ENCODE measurements around the gene ARMC9. TPM values are rescaled to one million over a fixed set of nuclear protein-coding genes. Genes with fewer than 3 reads are reported as not detected.

Gene ARMC9
- total and polyA plus RNA-seq, 2 donors (not counting 3 experiments of a cell fraction or from before 2014, with no cell fraction given): 16.4 to 24.2 TPM

DNA sequence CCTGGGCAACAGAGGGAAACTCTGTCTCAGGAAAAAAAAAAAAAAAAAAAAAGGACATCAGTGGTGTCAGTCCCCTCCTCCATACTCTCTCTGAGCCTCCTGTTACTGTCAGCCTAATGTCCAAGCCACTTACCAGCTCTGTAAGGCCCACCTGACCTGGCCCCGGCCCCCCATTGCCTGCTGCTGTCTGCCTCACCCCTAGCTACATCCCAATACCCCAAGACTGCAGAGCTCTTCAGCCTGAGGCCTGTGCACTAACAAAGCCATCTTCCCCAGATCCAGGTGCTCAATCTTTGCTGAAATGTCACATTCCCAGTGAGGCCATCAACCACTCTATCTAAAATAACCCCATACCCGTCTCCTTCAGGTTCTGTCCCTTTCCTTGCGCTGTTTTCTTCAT, 5.7 kb downstream of the ARMC9 start:
- Histone ChIP-seq H3K36me3 (ENCODE audit: control insufficient read depth in 2 of 2, extremely low read depth in 1 of 2, insufficient read depth in 2 of 2, low read length in 2 of 2) (peaks cover 0 to 3% of the 10 kb centered on the region in 2 experiments), H3K9me1 (replicated peaks; ENCODE audit: control insufficient read depth, extremely low read depth, insufficient read depth, low read length) (no peaks in the 10 kb centered on the region), H2AFZ (ENCODE audit: low read depth, low read length) (no peak overlapping the region), H3K27ac (ENCODE audit: insufficient read depth, low read depth, low read length) (no peak overlapping the region), H3K4me1 (ENCODE audit: control insufficient read depth, extremely low read depth, insufficient read depth, low read length) (peaks cover 3% of the 10 kb centered on the region), H3K9me3 (replicated peaks; ENCODE audit: control insufficient read depth, insufficient read depth, low read length) (no peaks in the 10 kb centered on the region), H3K79me2 (ENCODE audit: control insufficient read depth, insufficient read depth, low read length) (no peaks in the 10 kb centered on the region), H3K9ac (replicated peaks; ENCODE audit: extremely low read depth, insufficient read depth, low read length) (no peak overlapping the region), H3K4me2 (ENCODE audit: insufficient read depth, low read length) (no peak overlapping the region), H3K27me3 (ENCODE audit: control insufficient read depth in 2 of 2, insufficient read depth in 2 of 2, low read length in 2 of 2) (no peaks in the 10 kb centered on the region), H3K4me3 (replicated peaks in 1 of 3; ENCODE audit: insufficient read depth in 1 of 3, low read depth in 1 of 3, low read length in 3 of 3) (no peak overlapping the region), H4K20me1 (replicated peaks; ENCODE audit: control insufficient read depth, extremely low read depth, insufficient read depth, low read length) (no peaks in the 10 kb centered on the region)
- no TSS peak for BruUV-seq (replicated peaks)
- FAIRE-seq: no peak
- DNase-seq (ENCODE audit: low read depth, low spot score): no peak
- dilution Hi-C loops (cut with MboI; ENCODE audit: extremely low pct_ligation_motif_present, low sequenced_read_pairs) (no loop called here), intact Hi-C loops (cut with micrococcal nuclease) (no loop called here)
- TF ChIP-seq GATA2 (IDR thresholded peaks at IDR 0.05; ENCODE audit: insufficient read depth, insufficient read length, low read depth, low read length) (no peak), FOS (IDR thresholded peaks at IDR 0.05; ENCODE audit: borderline replicate concordance, insufficient read depth, low read length) (no peak)
- ChIA-PET POLR2A (interaction anchor here (0.6 kb wide), 1 partner anchor 116 kb away, joined by 5 read pairs; no protein-coding TSS in a partner anchor), CTCF (no interaction called here)

DNA sequence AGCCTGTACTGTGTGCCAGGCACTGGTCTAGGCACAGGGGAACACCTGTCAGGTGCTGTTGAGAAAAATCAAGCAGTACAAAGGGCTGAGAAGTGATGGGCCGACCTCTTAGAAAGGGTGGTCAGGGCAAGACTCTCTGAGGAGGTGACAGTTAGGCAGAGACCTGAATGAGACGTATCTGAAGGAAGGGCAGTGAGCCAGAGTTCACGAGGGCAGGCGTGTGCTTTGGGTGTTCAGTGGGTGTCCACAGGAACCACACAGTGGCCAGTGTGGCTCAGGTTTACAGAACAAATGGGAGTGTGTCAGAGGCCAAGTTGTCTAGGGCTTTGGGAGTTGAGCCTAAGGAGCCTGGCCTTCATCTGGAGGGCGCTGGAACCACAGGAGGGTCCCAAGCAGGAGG, 6.2 kb downstream of the ARMC9 start:
- DNase-seq (ENCODE audit: low read depth, low spot score) (no peak), FAIRE-seq (no peak)
- BruUV-seq (replicated peaks): no TSS peak
- Histone ChIP-seq H3K79me2 (ENCODE audit: control insufficient read depth, insufficient read depth, low read length) (no peaks in the 10 kb centered on the region), H3K36me3 (ENCODE audit: control insufficient read depth in 2 of 2, extremely low read depth in 1 of 2, insufficient read depth in 2 of 2, low read length in 2 of 2) (peaks cover 0 to 3% of the 10 kb centered on the region in 2 experiments), H3K4me2 (ENCODE audit: insufficient read depth, low read length) (no peak overlapping the region), H3K27ac (ENCODE audit: insufficient read depth, low read depth, low read length) (no peak overlapping the region), H4K20me1 (replicated peaks; ENCODE audit: control insufficient read depth, extremely low read depth, insufficient read depth, low read length) (no peaks in the 10 kb centered on the region), H3K4me3 (replicated peaks in 1 of 3; ENCODE audit: insufficient read depth in 1 of 3, low read depth in 1 of 3, low read length in 3 of 3) (no peak overlapping the region), H3K4me1 (ENCODE audit: control insufficient read depth, extremely low read depth, insufficient read depth, low read length) (no peaks in the 10 kb centered on the region), H2AFZ (ENCODE audit: low read depth, low read length) (no peak overlapping the region), H3K9me1 (replicated peaks; ENCODE audit: control insufficient read depth, extremely low read depth, insufficient read depth, low read length) (no peaks in the 10 kb centered on the region), H3K9me3 (replicated peaks; ENCODE audit: control insufficient read depth, insufficient read depth, low read length) (no peaks in the 10 kb centered on the region), H3K27me3 (ENCODE audit: control insufficient read depth in 2 of 2, insufficient read depth in 2 of 2, low read length in 2 of 2) (no peaks in the 10 kb centered on the region), H3K9ac (replicated peaks; ENCODE audit: extremely low read depth, insufficient read depth, low read length) (no peak overlapping the region)
- ChIA-PET POLR2A (no interaction called here), CTCF (interaction anchor here (1.1 kb wide), 1 partner anchor 100 kb away, joined by 3 read pairs; no protein-coding TSS in a partner anchor)
- TF ChIP-seq GATA2 (IDR thresholded peaks at IDR 0.05; ENCODE audit: insufficient read depth, insufficient read length, low read depth, low read length): no peak
- no peak for TF ChIP-seq POLR2AphosphoS5 (IDR thresholded peaks at IDR 0.05; ENCODE audit: insufficient read depth, low read depth, low read length)
- no peak for TF ChIP-seq EZH2 (IDR thresholded peaks at IDR 0.05; ENCODE audit: borderline replicate concordance, low read depth, low read length, severe bottlenecking)
- TF ChIP-seq MYC (IDR thresholded peaks at IDR 0.05; ENCODE audit: low read depth, low read length): no peak
- TF ChIP-seq POLR2A (IDR thresholded peaks at IDR 0.05; ENCODE audit: low read depth, low read length): no peak
- TF ChIP-seq, protein P1, sequence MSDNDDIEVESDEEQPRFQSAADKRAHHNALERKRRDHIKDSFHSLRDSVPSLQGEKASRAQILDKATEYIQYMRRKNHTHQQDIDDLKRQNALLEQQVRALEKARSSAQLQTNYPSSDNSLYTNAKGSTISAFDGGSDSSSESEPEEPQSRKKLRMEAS (IDR thresholded peaks at IDR 0.05; ENCODE audit: insufficient read depth, insufficient read length): no peak
- no peak for TF ChIP-seq JUN (IDR thresholded peaks at IDR 0.05; ENCODE audit: borderline replicate concordance, insufficient read depth, insufficient read length, low read depth)
- TF ChIP-seq, protein P2, sequence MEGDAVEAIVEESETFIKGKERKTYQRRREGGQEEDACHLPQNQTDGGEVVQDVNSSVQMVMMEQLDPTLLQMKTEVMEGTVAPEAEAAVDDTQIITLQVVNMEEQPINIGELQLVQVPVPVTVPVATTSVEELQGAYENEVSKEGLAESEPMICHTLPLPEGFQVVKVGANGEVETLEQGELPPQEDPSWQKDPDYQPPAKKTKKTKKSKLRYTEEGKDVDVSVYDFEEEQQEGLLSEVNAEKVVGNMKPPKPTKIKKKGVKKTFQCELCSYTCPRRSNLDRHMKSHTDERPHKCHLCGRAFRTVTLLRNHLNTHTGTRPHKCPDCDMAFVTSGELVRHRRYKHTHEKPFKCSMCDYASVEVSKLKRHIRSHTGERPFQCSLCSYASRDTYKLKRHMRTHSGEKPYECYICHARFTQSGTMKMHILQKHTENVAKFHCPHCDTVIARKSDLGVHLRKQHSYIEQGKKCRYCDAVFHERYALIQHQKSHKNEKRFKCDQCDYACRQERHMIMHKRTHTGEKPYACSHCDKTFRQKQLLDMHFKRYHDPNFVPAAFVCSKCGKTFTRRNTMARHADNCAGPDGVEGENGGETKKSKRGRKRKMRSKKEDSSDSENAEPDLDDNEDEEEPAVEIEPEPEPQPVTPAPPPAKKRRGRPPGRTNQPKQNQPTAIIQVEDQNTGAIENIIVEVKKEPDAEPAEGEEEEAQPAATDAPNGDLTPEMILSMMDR (IDR thresholded peaks at IDR 0.05; ENCODE audit: extremely low read depth in 1 of 2, insufficient read depth in 1 of 2, low read depth in 1 of 2, low read length in 2 of 2): no peak
- no peak for TF ChIP-seq FOS (IDR thresholded peaks at IDR 0.05; ENCODE audit: borderline replicate concordance, insufficient read depth, low read length)
- dilution Hi-C loops (cut with MboI; ENCODE audit: extremely low pct_ligation_motif_present, low sequenced_read_pairs) (no loop called here), intact Hi-C loops (cut with micrococcal nuclease) (no loop called here)

All from endothelial cell of umbilical vein (primary cell).